Immature natural killer cell (primary cell): ENCODE measurements around the gene PPP2R5C. TPM values are rescaled to one million over a fixed set of nuclear protein-coding genes. Genes with fewer than 3 reads are reported as not detected.
A peak's percentile ranks its signal among the peaks of the same experiment; 100 is the strongest.

Experiments
- DNase-seq, 3 donors: peaks; one replicate each; pipeline ENCODE4 v3.0.0; 2022; ENCODE audit warnings: mixed read lengths in 1 of 3
- H3K27ac Mint-ChIP-seq, 6 donors: one replicate each; pipeline ENCODE4 v1.8.0; 2020; ENCODE audit warnings: mixed read lengths in 6 of 6, mild to moderate bottlenecking in 5 of 6, inconsistent platforms in 4 of 6, moderate library complexity in 3 of 6
- H3K27me3 Mint-ChIP-seq, 3 donors: one replicate each; pipeline ENCODE4 v1.8.0; 2020 to 2021; ENCODE audit warnings: low read depth in 3 of 3, mild to moderate bottlenecking in 3 of 3, mixed read lengths in 3 of 3, moderate library complexity in 3 of 3, inconsistent platforms in 1 of 3
- H3K36me3 Mint-ChIP-seq, 3 donors: one replicate each; pipeline ENCODE4 v1.8.0; 2020; ENCODE audit warnings: mixed read lengths in 3 of 3, inconsistent platforms in 2 of 3, mild to moderate bottlenecking in 2 of 3
- H3K4me1 Mint-ChIP-seq, 2 donors: one replicate each; pipeline ENCODE4 v1.8.0; 2020; ENCODE audit warnings: inconsistent platforms in 2 of 2, mild to moderate bottlenecking in 2 of 2, mixed read lengths in 2 of 2, moderate library complexity in 1 of 2
- H3K4me3 Mint-ChIP-seq, 5 donors: one replicate each; pipeline ENCODE4 v1.8.0; 2020; ENCODE audit warnings: mild to moderate bottlenecking in 5 of 5, mixed read lengths in 5 of 5, inconsistent platforms in 3 of 5, moderate library complexity in 3 of 5
- H3K9me3 Mint-ChIP-seq, 6 donors: one replicate each; pipeline ENCODE4 v1.8.0; 2020; ENCODE audit warnings: mild to moderate bottlenecking in 6 of 6, mixed read lengths in 6 of 6, inconsistent platforms in 4 of 6, moderate library complexity in 3 of 6
- polyA plus RNA-seq, 3 donors: library from polyadenylated mRNA; unstranded; fragments of 300-500 nt; fragmentation: Illumina TruSeq; gene quantifications; one replicate each; pipeline ENCODE4 v1.2.3, GENCODE V29; 2021

Gene PPP2R5C
- polyA plus RNA-seq, 3 donors from 2014 or later = 214 to 250 (median 236) TPM

DNA sequence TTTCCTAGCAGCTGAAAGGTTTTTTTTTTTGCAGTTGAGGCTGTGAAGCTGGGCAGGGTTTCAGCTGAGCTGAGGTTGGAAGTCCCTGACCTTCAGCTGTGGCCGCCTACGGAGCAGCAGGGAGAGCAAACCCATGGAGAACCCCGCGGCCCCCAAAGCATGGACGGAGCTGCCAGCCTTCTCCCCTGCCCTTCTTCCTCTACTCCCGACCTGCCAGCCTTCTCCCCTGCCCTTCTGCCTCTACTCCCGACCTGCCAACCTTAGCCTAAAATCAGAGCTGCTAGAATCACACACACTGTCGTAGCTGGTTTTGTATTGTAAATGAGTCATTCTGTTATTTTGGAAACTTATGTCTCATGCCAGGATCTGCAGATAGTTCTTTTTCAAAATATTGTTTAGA, 74.6 kb downstream of the PPP2R5C start:
- peak overlapping the region; percentile 51 to 92 (median 76) for H3K27ac Mint-ChIP-seq
- DNase-seq = no peak
- peaks cover 89 to 98% of the 10 kb centered on the region in 2 donors for H3K4me1 Mint-ChIP-seq
- H3K9me3 Mint-ChIP-seq = no peaks in the 10 kb centered on the region
- H3K36me3 Mint-ChIP-seq = peaks cover 3 to 26% (median 18%) of the 10 kb centered on the region in 3 donors
- H3K27me3 Mint-ChIP-seq = peaks cover 4 to 31% (median 12%) of the 10 kb centered on the region in 3 donors
- no peak overlapping the region for H3K4me3 Mint-ChIP-seq

DNA sequence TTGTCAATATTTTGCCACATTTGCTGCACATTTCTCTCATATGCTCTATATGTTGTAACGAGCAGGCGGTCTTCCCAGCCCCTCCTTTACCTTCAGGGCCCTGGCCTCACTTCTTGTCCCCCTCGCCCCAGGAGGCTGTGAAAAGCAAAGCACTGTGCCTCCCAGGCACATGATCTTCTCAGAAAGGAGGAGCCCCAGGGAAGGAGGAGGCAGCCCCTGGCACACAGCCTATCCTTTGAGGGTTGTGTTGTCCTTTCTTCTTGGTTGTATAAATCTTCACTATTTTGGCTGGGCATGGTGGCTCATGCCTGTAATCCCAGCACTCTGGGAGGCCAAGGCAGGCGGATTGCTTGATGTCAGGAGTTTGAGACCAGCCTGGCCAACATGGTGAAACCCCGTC, 77.0 kb downstream of the PPP2R5C start:
- Mint-ChIP-seq H3K27ac (peak overlapping the region; percentile 74 to 97 (median 88)), H3K4me3 (peak overlapping the region in 1 of 5 donors; percentile 32), H3K4me1 (peaks cover 90 to 98% of the 10 kb centered on the region in 2 donors), H3K36me3 (peaks cover 3 to 17% (median 12%) of the 10 kb centered on the region in 3 donors), H3K27me3 (peaks cover 7 to 36% (median 7%) of the 10 kb centered on the region in 3 donors), H3K9me3 (no peaks in the 10 kb centered on the region)
- DNase-seq = no peak

DNA sequence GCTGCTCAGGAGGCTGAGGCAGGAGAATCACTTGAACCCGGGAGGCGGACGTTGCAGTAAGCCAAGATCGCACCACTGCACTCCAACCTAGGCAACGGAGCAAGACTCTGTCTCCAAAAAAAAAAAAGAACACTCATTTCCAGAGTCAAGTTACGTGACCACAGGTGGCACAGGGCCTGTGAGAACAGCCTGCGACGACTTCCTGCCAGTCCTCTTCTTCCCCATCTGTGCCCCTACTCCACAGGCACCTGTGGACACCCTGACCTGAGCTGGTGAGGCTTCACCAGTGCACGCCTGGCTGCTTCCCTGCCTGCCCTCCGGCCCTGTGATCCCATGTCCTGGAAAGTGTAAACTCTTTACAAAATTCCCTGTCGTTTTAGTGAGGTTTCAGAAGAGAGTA, 77.7 kb downstream of the PPP2R5C start:
- peaks cover 5 to 39% (median 7%) of the 10 kb centered on the region in 3 donors for H3K27me3 Mint-ChIP-seq
- peaks cover 3 to 18% (median 11%) of the 10 kb centered on the region in 3 donors for H3K36me3 Mint-ChIP-seq
- no peak for DNase-seq
- peak overlapping the region; percentile 3 to 56 (median 40) for H3K4me3 Mint-ChIP-seq
- H3K4me1 Mint-ChIP-seq = peaks cover 92 to 98% of the 10 kb centered on the region in 2 donors
- peak overlapping the region; percentile 74 to 97 (median 92) for H3K27ac Mint-ChIP-seq
- H3K9me3 Mint-ChIP-seq = no peaks in the 10 kb centered on the region

DNA sequence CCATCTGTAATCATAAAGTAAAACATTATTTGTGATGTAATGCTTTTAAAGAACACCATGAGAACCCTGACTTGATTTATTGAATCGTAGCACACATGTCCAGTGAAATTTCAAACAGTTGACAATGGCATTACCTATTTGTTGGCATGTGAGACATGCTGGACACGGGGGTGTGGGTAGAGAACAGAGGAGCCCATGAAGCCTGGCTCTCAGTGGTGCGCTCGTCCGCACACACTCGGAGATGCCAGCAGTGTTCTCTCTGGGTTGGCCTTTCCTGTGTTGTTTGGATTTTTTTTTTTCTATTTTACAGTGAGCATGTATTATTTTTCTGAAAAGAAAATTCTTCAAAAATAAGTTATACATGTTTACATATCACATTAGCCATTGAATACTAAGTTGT, 78.2 kb downstream of the PPP2R5C start:
- Mint-ChIP-seq H3K27ac (peak overlapping the region; percentile 74 to 97 (median 92)), H3K4me1 (peaks cover 92 to 98% of the 10 kb centered on the region in 2 donors), H3K4me3 (peak overlapping the region; percentile 3 to 56 (median 36)), H3K9me3 (no peaks in the 10 kb centered on the region), H3K36me3 (peaks cover 3 to 18% (median 11%) of the 10 kb centered on the region in 3 donors), H3K27me3 (peaks cover 5 to 39% (median 7%) of the 10 kb centered on the region in 3 donors)
- no peak for DNase-seq

DNA sequence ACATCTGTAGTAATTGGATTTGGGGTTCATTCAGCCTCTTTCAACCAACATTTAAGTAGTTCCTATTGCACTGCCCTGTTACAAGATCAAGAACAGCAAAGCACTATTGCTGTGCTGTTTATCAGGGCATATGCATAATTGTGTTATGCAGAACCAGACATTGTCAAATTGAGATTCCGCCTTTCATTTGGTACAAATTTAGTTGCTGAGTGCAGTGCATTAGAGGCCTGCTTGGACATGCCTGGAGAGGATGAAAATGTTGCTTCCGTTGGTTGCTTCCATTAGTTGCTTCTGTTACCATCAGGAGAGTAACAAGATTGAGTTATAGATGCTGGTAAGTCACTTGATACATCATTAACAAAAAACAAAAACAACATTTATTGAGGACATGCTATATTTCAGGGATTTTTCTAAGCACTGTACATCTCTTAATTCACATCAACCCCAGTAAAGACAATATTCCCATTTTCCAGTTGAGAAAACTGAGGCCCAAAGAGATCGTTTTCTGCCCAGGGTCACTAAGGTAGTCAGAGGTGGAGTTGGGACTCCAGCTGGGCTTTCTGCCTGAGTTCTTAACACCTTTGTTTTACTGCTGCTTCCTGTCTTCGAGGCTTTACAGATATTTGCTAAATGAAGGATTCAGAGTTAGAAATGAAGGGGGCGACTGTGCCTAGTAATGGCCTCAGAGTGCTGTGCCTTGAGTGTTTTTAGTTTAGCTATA, 79.3 kb downstream of the PPP2R5C start:
- no peak for DNase-seq
- peaks cover 3 to 35% (median 4%) of the 10 kb centered on the region in 3 donors for H3K27me3 Mint-ChIP-seq
- H3K27ac Mint-ChIP-seq = peak overlapping the region; percentile 74 to 97 (median 90)
- peaks cover 3 to 18% (median 11%) of the 10 kb centered on the region in 3 donors for H3K36me3 Mint-ChIP-seq
- H3K4me3 Mint-ChIP-seq = peak overlapping the region; percentile 12 to 64 (median 53)
- H3K9me3 Mint-ChIP-seq = no peaks in the 10 kb centered on the region
- H3K4me1 Mint-ChIP-seq = peaks cover 90 to 98% of the 10 kb centered on the region in 2 donors

DNA sequence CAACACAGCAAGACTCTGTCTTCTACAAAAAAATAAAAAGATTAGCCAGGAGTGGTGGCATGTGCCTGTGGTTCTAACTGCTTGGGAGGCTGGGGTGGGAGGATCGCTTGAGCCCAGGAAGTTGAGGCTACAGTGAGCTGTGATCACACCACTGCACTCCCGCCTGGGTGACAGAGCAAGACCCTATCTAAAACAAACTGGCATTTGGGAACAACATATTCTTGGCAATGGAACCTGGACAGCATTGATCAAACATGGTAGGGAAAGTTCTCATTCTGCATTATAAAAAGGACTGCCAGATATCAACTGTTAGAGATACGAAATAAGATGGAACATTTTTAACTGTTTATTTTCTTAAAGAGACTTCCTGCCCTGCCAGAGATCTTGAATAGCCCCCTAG, 81.5 kb downstream of the PPP2R5C start:
- Mint-ChIP-seq H3K27me3 (peaks cover 3 to 32% (median 4%) of the 10 kb centered on the region in 3 donors), H3K4me1 (peaks cover 91 to 99% of the 10 kb centered on the region in 2 donors), H3K9me3 (no peaks in the 10 kb centered on the region), H3K36me3 (peaks cover 0 to 14% (median 13%) of the 10 kb centered on the region in 3 donors), H3K27ac (peak overlapping the region; percentile 74 to 97 (median 90)), H3K4me3 (peak overlapping the region in 4 of 5 donors; percentile 6 to 75 (median 49))
- DNase-seq = no peak

DNA sequence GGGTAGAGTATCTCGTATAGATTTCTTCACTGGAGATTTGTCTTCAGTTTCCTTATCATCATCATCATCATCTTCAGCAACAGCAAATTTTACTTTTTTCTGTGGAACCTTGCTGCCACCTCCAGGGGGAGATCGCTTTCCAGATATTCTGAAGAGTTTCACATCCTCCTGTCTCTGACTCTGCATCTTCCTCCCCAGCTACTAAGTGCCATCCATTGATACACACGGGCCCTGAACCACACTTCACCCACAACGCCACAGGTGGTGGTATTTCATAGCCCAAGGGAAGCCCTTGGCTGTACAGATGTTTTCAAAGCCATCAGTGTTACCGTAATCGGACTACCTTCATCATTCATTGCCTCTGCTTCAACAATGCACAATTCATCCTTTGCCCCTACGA, 82.2 kb downstream of the PPP2R5C start:
- peaks cover 89 to 98% of the 10 kb centered on the region in 2 donors for H3K4me1 Mint-ChIP-seq
- no peaks in the 10 kb centered on the region for H3K9me3 Mint-ChIP-seq
- H3K27me3 Mint-ChIP-seq = peaks cover 3 to 29% (median 4%) of the 10 kb centered on the region in 3 donors
- peak overlapping the region; percentile 74 to 97 (median 90) for H3K27ac Mint-ChIP-seq
- DNase-seq = peak; percentile 55 to 65 (median 62)
- H3K36me3 Mint-ChIP-seq = peaks cover 0 to 14% (median 11%) of the 10 kb centered on the region in 3 donors
- H3K4me3 Mint-ChIP-seq = peak overlapping the region; percentile 53 to 75 (median 64)

DNA sequence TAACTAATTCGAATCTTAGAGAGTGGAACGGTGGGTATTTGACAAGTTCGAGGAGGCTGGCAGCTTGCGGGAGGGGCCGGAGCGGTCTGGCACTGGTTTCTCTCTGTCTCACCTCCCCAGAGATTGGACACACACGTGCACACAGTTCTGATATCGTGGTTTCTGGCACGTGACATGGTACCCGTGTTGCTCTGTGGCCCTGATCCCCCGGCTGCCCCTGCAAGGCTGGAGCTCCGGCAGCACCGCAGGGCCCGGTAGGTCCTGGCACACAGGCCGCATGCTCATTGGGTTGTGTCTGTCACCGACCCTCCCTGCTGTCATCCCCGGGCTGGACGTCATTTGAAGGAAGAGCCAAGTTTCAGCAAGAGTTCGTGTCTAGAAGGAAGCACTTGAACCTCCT, 82.7 kb downstream of the PPP2R5C start:
- H3K27me3 Mint-ChIP-seq = peaks cover 3 to 29% (median 4%) of the 10 kb centered on the region in 3 donors
- H3K27ac Mint-ChIP-seq = peak overlapping the region; percentile 74 to 97 (median 90)
- peaks cover 89 to 99% of the 10 kb centered on the region in 2 donors for H3K4me1 Mint-ChIP-seq
- H3K4me3 Mint-ChIP-seq = peak overlapping the region; percentile 53 to 75 (median 64)
- H3K9me3 Mint-ChIP-seq = no peaks in the 10 kb centered on the region
- DNase-seq = no peak
- H3K36me3 Mint-ChIP-seq = peaks cover 0 to 15% (median 14%) of the 10 kb centered on the region in 3 donors

DNA sequence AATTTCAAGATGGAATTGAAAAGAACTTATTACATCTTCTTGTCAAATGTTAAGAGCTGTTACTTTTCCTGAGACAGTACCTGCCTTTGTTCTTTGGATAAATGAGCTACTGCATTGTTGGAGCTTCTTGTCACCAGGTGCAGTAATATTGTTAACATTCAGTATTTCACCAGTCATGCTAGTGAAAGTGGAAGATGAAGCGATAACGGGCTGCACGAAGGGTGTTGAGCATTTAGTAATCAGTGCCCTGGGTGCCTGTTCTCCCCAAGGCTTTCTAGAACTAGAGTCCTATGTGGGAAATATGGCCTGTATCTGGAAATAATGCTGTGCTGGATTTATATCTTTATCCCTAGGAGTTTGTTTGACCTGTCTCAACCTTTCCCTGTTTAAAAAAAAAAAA, 83.2 kb downstream of the PPP2R5C start:
- no peak for DNase-seq

DNA sequence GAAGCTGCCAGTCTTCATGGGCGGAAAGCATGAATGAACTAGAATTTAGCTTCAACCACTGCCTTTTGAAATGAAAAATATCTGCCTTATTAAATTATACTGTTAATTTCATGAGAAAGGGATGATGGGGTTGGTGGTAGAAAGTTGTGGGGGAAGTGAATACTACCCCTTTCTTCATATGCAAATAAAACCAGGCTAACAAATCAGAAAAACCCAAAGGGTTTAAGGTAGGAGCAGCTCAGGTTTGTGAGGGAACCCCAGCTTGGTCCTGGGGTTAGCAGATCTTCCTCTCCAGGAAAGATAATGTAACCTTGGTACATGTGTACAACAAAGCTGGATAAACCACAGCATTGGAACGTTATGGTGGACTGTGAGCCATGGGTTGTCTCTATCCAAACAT, 84.0 kb downstream of the PPP2R5C start:
- H3K27me3 Mint-ChIP-seq = peaks cover 1 to 21% (median 3%) of the 10 kb centered on the region in 3 donors
- no peak for DNase-seq
- H3K27ac Mint-ChIP-seq = peak overlapping the region in 5 of 6 donors; percentile 41 to 79 (median 68)
- H3K4me1 Mint-ChIP-seq = peaks cover 89 to 99% of the 10 kb centered on the region in 2 donors
- peak overlapping the region in 2 of 5 donors; percentile 11 to 26 for H3K4me3 Mint-ChIP-seq
- no peaks in the 10 kb centered on the region for H3K9me3 Mint-ChIP-seq
- H3K36me3 Mint-ChIP-seq = peaks cover 0 to 12% (median 7%) of the 10 kb centered on the region in 3 donors

More for the DNA sequence above, 83.2 kb downstream of the PPP2R5C start:
- Mint-ChIP-seq H3K36me3 (peaks cover 0 to 15% (median 11%) of the 10 kb centered on the region in 3 donors), H3K27me3 (peaks cover 1 to 25% (median 3%) of the 10 kb centered on the region in 3 donors), H3K4me3 (peak overlapping the region in 4 of 5 donors; percentile 36 to 75 (median 47)), H3K4me1 (peaks cover 89 to 99% of the 10 kb centered on the region in 2 donors), H3K27ac (peak overlapping the region; percentile 74 to 97 (median 90)), H3K9me3 (no peaks in the 10 kb centered on the region)

DNA sequence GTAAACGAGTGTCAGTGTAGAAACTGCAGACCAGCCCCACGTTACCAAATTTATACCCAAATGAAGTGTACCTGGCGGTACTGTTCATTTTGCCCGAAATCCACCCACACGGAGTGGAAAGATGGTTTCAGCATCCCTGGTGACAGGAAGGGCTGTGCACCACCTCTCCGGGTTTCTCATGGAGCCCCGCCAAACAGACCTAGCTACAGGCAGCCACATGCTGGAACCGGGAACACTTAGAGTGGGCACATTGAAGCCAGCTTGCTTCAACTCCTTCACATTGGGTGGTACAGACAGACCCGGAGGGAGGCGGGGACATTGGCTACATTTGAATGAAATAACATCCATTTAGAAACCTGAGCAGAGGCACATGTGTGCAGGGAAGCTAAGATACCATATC, 84.4 kb downstream of the PPP2R5C start:
- H3K27me3 Mint-ChIP-seq = peaks cover 1 to 17% (median 3%) of the 10 kb centered on the region in 3 donors
- H3K4me3 Mint-ChIP-seq = no peak overlapping the region

DNA sequence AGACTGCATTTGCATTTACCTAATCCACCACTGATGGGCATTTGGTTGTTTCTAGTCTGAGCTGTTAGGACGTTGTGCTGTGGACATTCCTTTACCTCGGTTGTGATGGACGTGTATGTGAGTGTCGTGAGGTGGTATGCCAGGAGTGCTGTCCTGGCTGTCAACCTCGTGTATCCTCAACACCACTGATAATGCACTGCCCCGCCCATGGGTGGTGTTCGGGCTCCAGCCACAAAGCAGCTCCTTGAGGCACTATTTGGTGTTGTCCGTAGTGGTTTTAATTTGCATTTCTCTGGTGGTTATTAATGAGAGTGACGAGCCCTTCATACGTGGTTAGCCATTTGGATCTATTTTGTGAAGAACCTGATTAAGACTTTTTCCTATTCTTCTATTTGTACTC, 87.6 kb downstream of the PPP2R5C start:
- Mint-ChIP-seq H3K4me3 (peak overlapping the region in 4 of 5 donors; percentile 7 to 77 (median 72)), H3K9me3 (no peaks in the 10 kb centered on the region), H3K27me3 (no peaks in the 10 kb centered on the region), H3K27ac (peak overlapping the region; percentile 67 to 94 (median 92)), H3K36me3 (peaks cover 0 to 12% (median 4%) of the 10 kb centered on the region in 3 donors), H3K4me1 (peaks cover 85 to 99% of the 10 kb centered on the region in 2 donors)
- no peak for DNase-seq

More for the DNA sequence above, 84.4 kb downstream of the PPP2R5C start:
- peaks cover 89 to 99% of the 10 kb centered on the region in 2 donors for H3K4me1 Mint-ChIP-seq
- peaks cover 0 to 12% (median 6%) of the 10 kb centered on the region in 3 donors for H3K36me3 Mint-ChIP-seq
- peak overlapping the region; percentile 41 to 90 (median 78) for H3K27ac Mint-ChIP-seq
- DNase-seq = no peak
- H3K9me3 Mint-ChIP-seq = no peaks in the 10 kb centered on the region

DNA sequence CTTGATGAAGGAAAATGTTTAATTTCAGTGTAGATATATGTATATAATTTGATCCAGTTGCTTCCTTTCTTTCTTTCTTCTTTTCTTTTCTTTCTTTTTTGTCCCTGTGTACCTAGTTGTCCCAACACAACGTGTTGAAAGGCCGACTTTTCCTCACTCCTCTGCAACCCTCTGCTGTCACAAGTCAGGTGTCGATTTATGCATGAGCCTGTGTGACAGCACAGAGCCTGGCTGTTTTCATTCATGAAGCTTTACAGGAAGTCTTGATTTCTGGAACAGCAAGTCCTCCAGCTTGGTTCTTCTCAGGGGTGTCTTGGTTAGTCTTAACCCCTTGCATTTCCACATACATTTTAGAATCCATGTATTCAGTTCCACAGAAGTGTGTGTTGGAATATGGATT, 88.1 kb downstream of the PPP2R5C start:
- peaks cover 0 to 12% (median 4%) of the 10 kb centered on the region in 3 donors for H3K36me3 Mint-ChIP-seq
- H3K27ac Mint-ChIP-seq = peak overlapping the region; percentile 67 to 94 (median 92)
- peaks cover 85 to 99% of the 10 kb centered on the region in 2 donors for H3K4me1 Mint-ChIP-seq
- DNase-seq = no peak
- H3K4me3 Mint-ChIP-seq = peak overlapping the region in 4 of 5 donors; percentile 32 to 77 (median 72)
- peaks cover 0 to 3% (median 0%) of the 10 kb centered on the region in 3 donors for H3K27me3 Mint-ChIP-seq
- no peaks in the 10 kb centered on the region for H3K9me3 Mint-ChIP-seq

DNA sequence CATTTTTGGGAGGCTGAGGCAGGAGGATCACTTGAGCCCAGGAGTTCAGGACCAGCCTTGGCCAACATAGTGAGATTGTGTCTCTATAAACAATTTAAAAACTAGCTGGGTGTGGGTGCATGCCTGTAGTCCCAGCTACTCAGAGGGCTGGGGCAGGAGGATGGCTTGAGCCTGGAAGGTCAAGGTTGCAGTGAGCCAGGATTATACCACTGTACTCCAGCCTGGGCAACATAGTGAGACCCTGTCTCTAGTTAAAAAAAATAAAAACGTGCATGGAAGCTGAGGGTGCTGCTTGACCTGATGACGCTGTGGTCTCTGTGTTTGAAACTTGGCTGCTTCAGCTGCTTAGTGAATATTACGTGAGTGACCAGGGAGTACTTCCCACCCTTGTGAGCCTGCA, 89.7 kb downstream of the PPP2R5C start:
- DNase-seq = no peak
- Mint-ChIP-seq H3K27ac (peak overlapping the region; percentile 74 to 94 (median 88)), H3K4me1 (peaks cover 86 to 99% of the 10 kb centered on the region in 2 donors), H3K36me3 (peaks cover 0 to 9% (median 4%) of the 10 kb centered on the region in 3 donors), H3K27me3 (peaks cover 0 to 3% (median 0%) of the 10 kb centered on the region in 3 donors), H3K4me3 (peak overlapping the region in 4 of 5 donors; percentile 9 to 77 (median 30)), H3K9me3 (no peaks in the 10 kb centered on the region)
